Esophagus squamous epithelium (tissue), 5 donors: ENCODE measurements around the gene OR9A4. TPM values are rescaled to one million over a fixed set of nuclear protein-coding genes. Genes with fewer than 3 reads are reported as not detected.

Experiments
- DNase-seq: peaks from one replicate; lab custom pipeline; 2025; lab: John Stamatoyannopoulos, UW
- H3K27ac ChIP-seq, 4 donors: fragments of 200-600 bp; sonication (generic); one replicate each; pipeline ENCODE4 v1.5.1; 2016 to 2019; ENCODE audit warnings: mild to moderate bottlenecking in 1 of 4
- H3K27me3 ChIP-seq, 4 donors: fragments of 200-600 bp; sonication (generic); 1 replicate in 3 of 4; 2 replicates in 1 of 4; pipeline versions ENCODE4 v1.5.1 to v1.6.0; 2017 to 2021; ENCODE audit warnings: antibody characterized with exemption in 1 of 4
- H3K36me3 ChIP-seq, 3 donors: fragments of 200-600 bp; sonication (generic); one replicate each; pipeline ENCODE4 v1.5.1; 2016 to 2019
- H3K4me1 ChIP-seq, 3 donors: fragments of 200-600 bp; sonication (generic); one replicate each; pipeline ENCODE4 v1.5.1; 2017 to 2019
- H3K4me3 ChIP-seq, 4 donors: fragments of 200-600 bp; sonication (generic); 1 replicate in 3 of 4; 2 replicates in 1 of 4; pipeline ENCODE4 v1.5.1; 2016 to 2019; ENCODE audit warnings: mild to moderate bottlenecking in 2 of 4, moderate library complexity in 1 of 4
- H3K9me3 ChIP-seq, 3 donors: fragments of 200-600 bp; sonication (generic); one replicate each; pipeline ENCODE4 v1.5.1; 2016 to 2019
- CTCF ChIP-seq, 6 experiments: fragments of 450-650 bp in 4 of 6; fragments of 200-600 bp in 2 of 6; sonication (generic) in 2 of 6; IDR thresholded peaks; one replicate each; pipeline ENCODE4 v1.5.1; 2016 to 2019; ENCODE audit warnings: antibody characterized with exemption in 6 of 6, mild to moderate bottlenecking in 4 of 6, moderate library complexity in 4 of 6
- POLR2A ChIP-seq, 4 donors: fragments of 450-650 bp; IDR thresholded peaks; one replicate each; pipeline ENCODE4 v1.6.1; 2017; ENCODE audit warnings: antibody characterized with exemption in 4 of 4, mild to moderate bottlenecking in 4 of 4, moderate library complexity in 3 of 4
- WGBS, 2 donors: methylation state at CpG; one replicate each; pipeline ENCODE4 v1.1.5; 2018; 5-methylcytosine and 5-hydroxymethylcytosine counted together
- intact Hi-C: fragments of 100-400 bp; cut with DNase I; formaldehyde crosslinking; loops from one replicate; pipeline ENCODE4 v1.15.0; 2022
- total RNA-seq, 4 donors: library from RNA; depleted of rRNA; stranded (reverse); fragments of >200 nt; gene quantifications; one replicate each; pipeline ENCODE4 v1.1.0, GENCODE V29; 2016
- donor health status: DM: yes; HTN: yes; CAD: no.

Gene OR9A4
- total RNA-seq: not detected

GRCh38 chr7:141916099-141916498 is at the start of gene OR9A4:
OR9A4 (plus strand) TSS chr7:141916399; CDS start chr7:141918876, 2,477 bp downstream.
- H3K4me1 ChIP-seq: no peaks in the 10 kb centered on the region
- WGBS, 2 donors: 77 to 79% methylated on average over 3 of the region's 3 CpGs
- H3K4me3 ChIP-seq: no peak within 1 kb of the TSS
- DNase-seq: no peak
- H3K27ac ChIP-seq: no peak within 1 kb of the TSS
- no peaks in the 10 kb centered on the region for H3K9me3 ChIP-seq
- intact Hi-C loops: no loop called here
- H3K27me3 ChIP-seq: no peaks in the 10 kb centered on the region
- no peak for TF ChIP-seq POLR2A (IDR thresholded peaks at IDR 0.05)
- TF ChIP-seq CTCF (IDR thresholded peaks at IDR 0.05): no peak
- no peaks in the 10 kb centered on the region for H3K36me3 ChIP-seq

GRCh38 chr7:141866974-141867373 is 49.2 kb upstream of the OR9A4 start:
- Histone ChIP-seq H3K4me1 (no peaks in the 10 kb centered on the region), H3K27me3 (no peaks in the 10 kb centered on the region), H3K4me3 (no peak overlapping the region), H3K36me3 (no peaks in the 10 kb centered on the region), H3K27ac (no peak overlapping the region), H3K9me3 (no peaks in the 10 kb centered on the region)
- intact Hi-C loops: no loop called here
- no peak for TF ChIP-seq CTCF (IDR thresholded peaks at IDR 0.05)
- no peak for TF ChIP-seq POLR2A (IDR thresholded peaks at IDR 0.05)
- no peak for DNase-seq
- 72 to 84% methylated on average over 2 of the region's 2 CpGs for WGBS, 2 donors

GRCh38 chr7:141872931-141873330 is 43.3 kb upstream of the OR9A4 start:
- H3K4me1 ChIP-seq: no peaks in the 10 kb centered on the region
- 77% methylated on average over 3 of the region's 3 CpGs for WGBS, 2 donors
- H3K9me3 ChIP-seq: peaks cover 0 to 11% (median 0%) of the 10 kb centered on the region in 3 donors
- H3K4me3 ChIP-seq: no peak overlapping the region
- no peaks in the 10 kb centered on the region for H3K36me3 ChIP-seq
- TF ChIP-seq POLR2A (IDR thresholded peaks at IDR 0.05) (no peak), CTCF (IDR thresholded peaks at IDR 0.05) (no peak)
- intact Hi-C loops: no loop called here
- H3K27ac ChIP-seq: no peak overlapping the region
- no peaks in the 10 kb centered on the region for H3K27me3 ChIP-seq
- no peak for DNase-seq

GRCh38 chr7:141874787-141875186 is 41.4 kb upstream of the OR9A4 start:
- Histone ChIP-seq H3K4me1 (no peaks in the 10 kb centered on the region), H3K9me3 (peaks cover 0 to 11% (median 0%) of the 10 kb centered on the region in 3 donors), H3K4me3 (no peak overlapping the region), H3K27me3 (no peaks in the 10 kb centered on the region), H3K27ac (no peak overlapping the region), H3K36me3 (no peaks in the 10 kb centered on the region)
- intact Hi-C loops: no loop called here
- DNase-seq: no peak
- TF ChIP-seq CTCF (IDR thresholded peaks at IDR 0.05) (no peak), POLR2A (IDR thresholded peaks at IDR 0.05) (no peak)
- 40 to 63% methylated on average over 3 of the region's 3 CpGs for WGBS, 2 donors

GRCh38 chr7:141875453-141875852 is 40.7 kb upstream of the OR9A4 start:
- no peak for TF ChIP-seq POLR2A (IDR thresholded peaks at IDR 0.05)
- no peak for TF ChIP-seq CTCF (IDR thresholded peaks at IDR 0.05)
- WGBS, 2 donors: 90 to 94% methylated on average over 2 of the region's 2 CpGs

More at GRCh38 chr7:141875453-141875852, 40.7 kb upstream of the OR9A4 start:
- DNase-seq: no peak
- intact Hi-C loops: no loop called here
- Histone ChIP-seq H3K9me3 (peaks cover 0 to 11% (median 0%) of the 10 kb centered on the region in 3 donors), H3K4me3 (no peak overlapping the region), H3K4me1 (no peaks in the 10 kb centered on the region), H3K27ac (no peak overlapping the region), H3K27me3 (no peaks in the 10 kb centered on the region), H3K36me3 (no peaks in the 10 kb centered on the region)
